ENCODE data around the gene GRID1. TPM values are rescaled to one million over a fixed set of nuclear protein-coding genes. Genes with fewer than 3 reads are reported as not detected.

Gene GRID1
- total and polyA plus RNA-seq, 10 of the 15 experiments (the other 5 are each of a cell fraction or from before 2014, with no cell fraction given), result 0.04 to 0.62 (median 0.08) TPM; not detected in 5

DNA sequence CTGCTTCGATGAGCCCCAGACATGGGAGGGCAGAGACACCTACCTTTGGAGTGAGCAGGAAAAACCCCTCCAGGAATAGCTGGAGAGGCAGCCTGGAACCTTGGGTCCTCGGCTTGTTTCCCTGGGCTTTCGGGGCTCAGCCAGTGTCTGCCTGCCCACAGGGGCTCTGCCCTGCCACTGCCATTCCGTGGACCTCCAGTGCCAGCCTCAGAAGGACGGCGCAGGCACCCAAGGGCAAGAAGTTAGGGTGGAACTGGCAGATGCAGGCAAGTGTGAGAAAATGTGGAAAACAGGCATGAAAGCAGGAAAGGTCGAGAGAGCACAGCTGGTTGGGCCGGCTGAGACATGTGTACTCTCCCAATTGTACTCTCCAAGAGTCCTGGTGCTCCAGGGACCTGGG lies 281.5 kb downstream of the GRID1 start (continued):
- TF ChIP-seq, protein P1, sequence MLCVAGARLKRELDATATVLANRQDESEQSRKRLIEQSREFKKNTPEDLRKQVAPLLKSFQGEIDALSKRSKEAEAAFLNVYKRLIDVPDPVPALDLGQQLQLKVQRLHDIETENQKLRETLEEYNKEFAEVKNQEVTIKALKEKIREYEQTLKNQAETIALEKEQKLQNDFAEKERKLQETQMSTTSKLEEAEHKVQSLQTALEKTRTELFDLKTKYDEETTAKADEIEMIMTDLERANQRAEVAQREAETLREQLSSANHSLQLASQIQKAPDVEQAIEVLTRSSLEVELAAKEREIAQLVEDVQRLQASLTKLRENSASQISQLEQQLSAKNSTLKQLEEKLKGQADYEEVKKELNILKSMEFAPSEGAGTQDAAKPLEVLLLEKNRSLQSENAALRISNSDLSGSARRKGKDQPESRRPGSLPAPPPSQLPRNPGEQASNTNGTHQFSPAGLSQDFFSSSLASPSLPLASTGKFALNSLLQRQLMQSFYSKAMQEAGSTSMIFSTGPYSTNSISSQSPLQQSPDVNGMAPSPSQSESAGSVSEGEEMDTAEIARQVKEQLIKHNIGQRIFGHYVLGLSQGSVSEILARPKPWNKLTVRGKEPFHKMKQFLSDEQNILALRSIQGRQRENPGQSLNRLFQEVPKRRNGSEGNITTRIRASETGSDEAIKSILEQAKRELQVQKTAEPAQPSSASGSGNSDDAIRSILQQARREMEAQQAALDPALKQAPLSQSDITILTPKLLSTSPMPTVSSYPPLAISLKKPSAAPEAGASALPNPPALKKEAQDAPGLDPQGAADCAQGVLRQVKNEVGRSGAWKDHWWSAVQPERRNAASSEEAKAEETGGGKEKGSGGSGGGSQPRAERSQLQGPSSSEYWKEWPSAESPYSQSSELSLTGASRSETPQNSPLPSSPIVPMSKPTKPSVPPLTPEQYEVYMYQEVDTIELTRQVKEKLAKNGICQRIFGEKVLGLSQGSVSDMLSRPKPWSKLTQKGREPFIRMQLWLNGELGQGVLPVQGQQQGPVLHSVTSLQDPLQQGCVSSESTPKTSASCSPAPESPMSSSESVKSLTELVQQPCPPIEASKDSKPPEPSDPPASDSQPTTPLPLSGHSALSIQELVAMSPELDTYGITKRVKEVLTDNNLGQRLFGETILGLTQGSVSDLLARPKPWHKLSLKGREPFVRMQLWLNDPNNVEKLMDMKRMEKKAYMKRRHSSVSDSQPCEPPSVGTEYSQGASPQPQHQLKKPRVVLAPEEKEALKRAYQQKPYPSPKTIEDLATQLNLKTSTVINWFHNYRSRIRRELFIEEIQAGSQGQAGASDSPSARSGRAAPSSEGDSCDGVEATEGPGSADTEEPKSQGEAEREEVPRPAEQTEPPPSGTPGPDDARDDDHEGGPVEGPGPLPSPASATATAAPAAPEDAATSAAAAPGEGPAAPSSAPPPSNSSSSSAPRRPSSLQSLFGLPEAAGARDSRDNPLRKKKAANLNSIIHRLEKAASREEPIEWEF (IDR thresholded peaks at IDR 0.05; ENCODE audit: insufficient replicate concordance, low read depth, low read length), result no peak
- TF ChIP-seq, protein P2, sequence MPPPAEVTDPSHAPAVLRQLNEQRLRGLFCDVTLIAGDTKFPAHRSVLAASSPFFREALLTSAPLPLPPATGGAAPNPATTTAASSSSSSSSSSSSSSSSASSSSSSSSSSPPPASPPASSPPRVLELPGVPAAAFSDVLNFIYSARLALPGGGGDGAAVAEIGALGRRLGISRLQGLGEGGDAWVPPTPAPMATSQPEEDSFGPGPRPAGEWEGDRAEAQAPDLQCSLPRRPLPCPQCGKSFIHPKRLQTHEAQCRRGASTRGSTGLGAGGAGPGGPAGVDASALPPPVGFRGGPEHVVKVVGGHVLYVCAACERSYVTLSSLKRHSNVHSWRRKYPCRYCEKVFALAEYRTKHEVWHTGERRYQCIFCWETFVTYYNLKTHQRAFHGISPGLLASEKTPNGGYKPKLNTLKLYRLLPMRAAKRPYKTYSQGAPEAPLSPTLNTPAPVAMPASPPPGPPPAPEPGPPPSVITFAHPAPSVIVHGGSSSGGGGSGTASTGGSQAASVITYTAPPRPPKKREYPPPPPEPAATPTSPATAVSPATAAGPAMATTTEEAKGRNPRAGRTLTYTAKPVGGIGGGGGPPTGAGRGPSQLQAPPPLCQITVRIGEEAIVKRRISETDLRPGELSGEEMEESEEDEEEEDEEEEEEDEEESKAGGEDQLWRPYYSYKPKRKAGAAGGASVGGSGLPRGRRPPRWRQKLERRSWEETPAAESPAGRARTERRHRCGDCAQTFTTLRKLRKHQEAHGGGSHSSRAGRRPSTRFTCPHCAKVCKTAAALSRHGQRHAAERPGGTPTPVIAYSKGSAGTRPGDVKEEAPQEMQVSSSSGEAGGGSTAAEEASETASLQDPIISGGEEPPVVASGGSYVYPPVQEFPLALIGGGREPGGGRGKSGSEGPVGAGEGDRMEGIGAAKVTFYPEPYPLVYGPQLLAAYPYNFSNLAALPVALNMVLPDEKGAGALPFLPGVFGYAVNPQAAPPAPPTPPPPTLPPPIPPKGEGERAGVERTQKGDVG (CRISPR knock-in tag; IDR thresholded peaks at IDR 0.05), result no peak
- no peak for TF ChIP-seq KDM1A (IDR thresholded peaks at IDR 0.05; ENCODE audit: borderline replicate concordance)
- no peak for TF ChIP-seq HCFC1 (IDR thresholded peaks at IDR 0.05; ENCODE audit: low read length)
- TF ChIP-seq, protein P3, sequence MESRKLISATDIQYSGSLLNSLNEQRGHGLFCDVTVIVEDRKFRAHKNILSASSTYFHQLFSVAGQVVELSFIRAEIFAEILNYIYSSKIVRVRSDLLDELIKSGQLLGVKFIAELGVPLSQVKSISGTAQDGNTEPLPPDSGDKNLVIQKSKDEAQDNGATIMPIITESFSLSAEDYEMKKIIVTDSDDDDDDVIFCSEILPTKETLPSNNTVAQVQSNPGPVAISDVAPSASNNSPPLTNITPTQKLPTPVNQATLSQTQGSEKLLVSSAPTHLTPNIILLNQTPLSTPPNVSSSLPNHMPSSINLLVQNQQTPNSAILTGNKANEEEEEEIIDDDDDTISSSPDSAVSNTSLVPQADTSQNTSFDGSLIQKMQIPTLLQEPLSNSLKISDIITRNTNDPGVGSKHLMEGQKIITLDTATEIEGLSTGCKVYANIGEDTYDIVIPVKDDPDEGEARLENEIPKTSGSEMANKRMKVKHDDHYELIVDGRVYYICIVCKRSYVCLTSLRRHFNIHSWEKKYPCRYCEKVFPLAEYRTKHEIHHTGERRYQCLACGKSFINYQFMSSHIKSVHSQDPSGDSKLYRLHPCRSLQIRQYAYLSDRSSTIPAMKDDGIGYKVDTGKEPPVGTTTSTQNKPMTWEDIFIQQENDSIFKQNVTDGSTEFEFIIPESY (IDR thresholded peaks at IDR 0.05), result no peak
- TF ChIP-seq NBN (IDR thresholded peaks at IDR 0.05), result no peak
